MCF 10A (cell line): ENCODE measurements around the gene CCDC188. TPM values are rescaled to one million over a fixed set of nuclear protein-coding genes. Genes with fewer than 3 reads are reported as not detected.

Experiments
- BruUV-seq: library from RNA; stranded (reverse); fragments of 400-500 nt; replicated peaks from 2 replicates; lab custom pipeline; 2021; lab: Mats Ljungman, UMichigan
- CTCF ChIA-PET: fragments of 300-600 bp; sonication (Branson Sonifier 250); formaldehyde crosslinking; extraction: SDS; loops from one replicate; lab custom pipeline; 2021; ENCODE audit warnings: antibody characterized with exemption, inconsistent platforms; lab: Yijun Ruan, JAX
- POLR2A ChIA-PET: fragments of 300-600, 350-650 bp; sonication (Branson Sonifier 250); formaldehyde crosslinking; extraction: SDS; loops from one replicate; lab custom pipeline; 2020; ENCODE audit warnings: antibody characterized with exemption, inconsistent platforms; lab: Yijun Ruan, JAX
- DNase-seq: peaks from one replicate; pipeline ENCODE4 v3.0.0-alpha.2; 2018; ENCODE audit not compliant: unreplicated experiment
- H3K27ac Mint-ChIP-seq: one replicate; pipeline ENCODE4 v1.8.0; 2022; ENCODE audit warnings: mild to moderate bottlenecking, low read depth, mixed read lengths; ENCODE audit not compliant: unreplicated experiment
- H3K27me3 Mint-ChIP-seq: one replicate; pipeline ENCODE4 v1.8.0; 2022; ENCODE audit warnings: mixed read lengths; ENCODE audit not compliant: insufficient read depth, unreplicated experiment
- H3K36me3 Mint-ChIP-seq: one replicate; pipeline ENCODE4 v1.8.0; 2022; ENCODE audit warnings: mild to moderate bottlenecking, moderate library complexity, mixed read lengths; ENCODE audit not compliant: insufficient read depth, unreplicated experiment
- H3K4me1 Mint-ChIP-seq: one replicate; pipeline ENCODE4 v1.8.0; 2022; ENCODE audit warnings: mixed read lengths; ENCODE audit not compliant: insufficient read depth, unreplicated experiment
- H3K4me3 Mint-ChIP-seq: one replicate; pipeline ENCODE4 v1.8.0; 2022; ENCODE audit warnings: mild to moderate bottlenecking, moderate library complexity, mixed read lengths; ENCODE audit not compliant: unreplicated experiment
- H3K9me3 Mint-ChIP-seq: one replicate; pipeline ENCODE4 v1.8.0; 2022; ENCODE audit warnings: mixed read lengths; ENCODE audit not compliant: unreplicated experiment
- intact Hi-C: fragments of 100-400 bp; cut with micrococcal nuclease; formaldehyde crosslinking; loops from 2 replicates; pipeline ENCODE4 v1.14.1; 2022
- total RNA-seq: library from RNA; stranded (reverse); gene quantifications from 2 replicates; pipeline ENCODE4 v1.2.3, GENCODE V29; 2022
- TF ChIP-seq, protein P1 (sequence below): fragments of 200-600 bp; IDR thresholded peaks from one replicate; pipeline ENCODE4 v1.8.0; 2022; ENCODE audit warnings: antibody characterized with exemption, mild to moderate bottlenecking; ENCODE audit not compliant: unreplicated experiment

The CCDC188 gene
- total RNA-seq, 1 experiment from 2014 or later: 0.70 TPM

DNA sequence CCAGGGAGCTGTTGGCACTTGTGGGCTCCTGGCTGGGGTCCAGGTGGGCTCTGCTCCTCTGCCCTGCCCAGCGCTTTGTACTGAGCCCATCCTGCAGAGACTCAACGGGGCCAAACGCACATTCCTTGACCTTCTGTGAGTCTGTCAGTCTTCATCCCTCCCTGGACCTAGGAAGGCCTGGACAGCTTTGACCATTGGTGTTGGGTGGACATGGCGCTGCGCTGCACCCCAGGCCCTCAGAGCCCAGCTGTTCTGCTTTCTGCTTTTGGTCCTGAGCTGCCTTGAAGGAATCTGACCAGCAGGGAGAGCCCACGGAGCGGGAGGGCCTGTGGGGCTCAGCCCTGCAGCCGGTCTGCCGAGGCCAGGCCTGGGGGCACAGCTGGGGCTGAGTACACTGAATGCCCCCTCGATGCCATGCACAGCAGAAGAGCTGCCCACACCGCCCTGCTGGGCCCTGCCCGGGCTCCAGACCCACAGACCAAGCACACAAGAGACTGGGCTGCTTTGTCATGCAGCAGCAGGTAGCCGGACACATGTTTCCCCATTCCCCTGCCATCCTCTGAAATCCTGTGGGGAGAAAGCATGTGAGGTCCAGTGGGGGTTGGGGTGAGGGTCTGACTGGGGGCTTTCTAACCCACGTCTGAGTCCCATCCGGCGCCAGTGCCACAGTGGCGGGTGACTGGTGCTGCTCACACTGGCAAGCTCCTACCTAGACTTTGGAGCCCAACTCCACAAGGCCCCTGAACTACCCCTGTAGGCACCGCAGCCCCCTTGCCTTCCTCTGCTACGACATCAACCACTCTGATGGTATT lies 24.1 kb upstream of the CCDC188 start:
- peak; percentile 8 for DNase-seq
- intact Hi-C loops: no loop called here
- no peak overlapping the region for H3K4me3 Mint-ChIP-seq
- H3K27ac Mint-ChIP-seq: no peak overlapping the region
- no TSS peak for BruUV-seq
- H3K27me3 Mint-ChIP-seq: peaks cover 11% of the 10 kb centered on the region
- CTCF ChIA-PET: interaction anchor here (0.6 to 0.9 kb wide), 2 partner anchors 18 to 221 kb away, joined by 4 to 5 read pairs; no protein-coding TSS in a partner anchor
- TF ChIP-seq, protein P1, sequence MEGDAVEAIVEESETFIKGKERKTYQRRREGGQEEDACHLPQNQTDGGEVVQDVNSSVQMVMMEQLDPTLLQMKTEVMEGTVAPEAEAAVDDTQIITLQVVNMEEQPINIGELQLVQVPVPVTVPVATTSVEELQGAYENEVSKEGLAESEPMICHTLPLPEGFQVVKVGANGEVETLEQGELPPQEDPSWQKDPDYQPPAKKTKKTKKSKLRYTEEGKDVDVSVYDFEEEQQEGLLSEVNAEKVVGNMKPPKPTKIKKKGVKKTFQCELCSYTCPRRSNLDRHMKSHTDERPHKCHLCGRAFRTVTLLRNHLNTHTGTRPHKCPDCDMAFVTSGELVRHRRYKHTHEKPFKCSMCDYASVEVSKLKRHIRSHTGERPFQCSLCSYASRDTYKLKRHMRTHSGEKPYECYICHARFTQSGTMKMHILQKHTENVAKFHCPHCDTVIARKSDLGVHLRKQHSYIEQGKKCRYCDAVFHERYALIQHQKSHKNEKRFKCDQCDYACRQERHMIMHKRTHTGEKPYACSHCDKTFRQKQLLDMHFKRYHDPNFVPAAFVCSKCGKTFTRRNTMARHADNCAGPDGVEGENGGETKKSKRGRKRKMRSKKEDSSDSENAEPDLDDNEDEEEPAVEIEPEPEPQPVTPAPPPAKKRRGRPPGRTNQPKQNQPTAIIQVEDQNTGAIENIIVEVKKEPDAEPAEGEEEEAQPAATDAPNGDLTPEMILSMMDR: no peak
- POLR2A ChIA-PET: no interaction called here
- H3K4me1 Mint-ChIP-seq: no peaks in the 10 kb centered on the region
- no peaks in the 10 kb centered on the region for H3K36me3 Mint-ChIP-seq
- no peaks in the 10 kb centered on the region for H3K9me3 Mint-ChIP-seq

DNA sequence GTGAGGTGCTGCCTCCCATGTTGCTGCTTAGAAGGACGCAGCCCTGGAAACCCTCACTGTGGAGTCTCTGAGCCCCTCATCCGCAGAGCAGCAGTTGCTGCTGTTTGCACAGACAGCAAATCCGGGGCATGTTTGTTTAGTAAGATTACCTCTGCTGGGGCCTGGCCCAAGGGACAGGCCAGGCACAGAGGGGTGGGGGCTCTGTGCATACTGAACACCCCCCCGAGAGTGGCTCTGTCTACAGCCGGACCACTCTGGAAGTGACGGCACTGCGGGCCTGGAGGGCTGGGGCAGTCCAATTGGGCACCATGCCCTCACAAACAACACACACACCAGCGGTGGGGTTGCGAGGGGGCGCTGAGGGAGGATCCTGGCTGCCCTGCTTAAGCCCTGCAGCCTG lies 22.9 kb upstream of the CCDC188 start:
- no peak overlapping the region for H3K4me3 Mint-ChIP-seq
- peaks cover 11% of the 10 kb centered on the region for H3K27me3 Mint-ChIP-seq
- ChIA-PET POLR2A (no interaction called here), CTCF (no interaction called here)
- no TSS peak for BruUV-seq
- no peak for DNase-seq
- no peaks in the 10 kb centered on the region for H3K9me3 Mint-ChIP-seq
- no peaks in the 10 kb centered on the region for H3K36me3 Mint-ChIP-seq
- TF ChIP-seq, protein P1: no peak
- intact Hi-C loops: no loop called here
- H3K4me1 Mint-ChIP-seq: no peaks in the 10 kb centered on the region
- H3K27ac Mint-ChIP-seq: no peak overlapping the region

DNA sequence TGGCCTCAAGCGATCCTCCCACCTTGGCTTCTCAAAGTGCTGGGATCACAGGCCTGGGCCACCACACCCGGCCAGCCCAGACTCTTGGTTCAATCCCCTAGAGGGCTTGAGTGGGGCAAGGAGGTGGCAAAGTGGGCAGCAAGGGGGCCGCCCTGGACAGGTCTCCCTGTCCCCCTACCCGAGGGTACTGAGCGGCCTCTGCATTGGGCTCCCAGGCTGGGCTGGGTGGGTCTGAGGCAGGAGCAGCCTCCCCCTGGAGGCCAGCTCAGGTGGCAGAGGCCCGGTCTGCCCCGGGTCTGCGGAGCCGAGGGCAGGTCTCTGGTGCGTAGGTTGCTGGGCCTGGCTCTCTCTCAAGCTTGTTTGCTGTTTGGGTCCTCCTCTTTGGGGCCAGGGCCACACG lies 22.4 kb upstream of the CCDC188 start:
- H3K27me3 Mint-ChIP-seq: peaks cover 11% of the 10 kb centered on the region
- no peaks in the 10 kb centered on the region for H3K36me3 Mint-ChIP-seq
- TF ChIP-seq, protein P1: no peak
- BruUV-seq: no TSS peak
- POLR2A ChIA-PET: no interaction called here
- no peaks in the 10 kb centered on the region for H3K9me3 Mint-ChIP-seq
- no peak for DNase-seq
- no peaks in the 10 kb centered on the region for H3K4me1 Mint-ChIP-seq
- no peak overlapping the region for H3K27ac Mint-ChIP-seq
- CTCF ChIA-PET: no interaction called here
- intact Hi-C loops: no loop called here
- no peak overlapping the region for H3K4me3 Mint-ChIP-seq

DNA sequence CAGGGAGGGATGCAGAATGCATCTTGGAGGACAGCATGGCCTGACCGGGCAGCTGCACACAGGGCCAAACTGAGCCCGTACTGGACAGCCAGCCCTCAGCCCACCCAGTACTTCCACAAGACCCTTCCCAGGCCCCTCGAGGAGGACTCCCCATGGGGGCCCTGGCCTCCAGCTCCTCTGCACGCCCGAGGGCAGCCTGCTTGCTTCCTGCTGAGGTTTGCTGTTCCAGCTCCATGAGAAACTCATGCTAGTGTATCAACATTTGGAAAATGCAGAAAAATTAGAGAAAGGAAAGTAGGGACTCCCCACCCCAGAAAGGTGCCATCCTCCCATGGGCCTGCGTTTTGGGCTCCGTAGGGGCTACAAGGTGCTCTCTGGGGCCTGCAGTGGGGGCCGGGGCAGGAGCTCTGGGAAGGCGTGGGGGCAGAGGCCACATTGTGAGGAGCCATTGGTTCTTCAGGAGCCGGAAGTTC lies 21.3 kb upstream of the CCDC188 start:
- Mint-ChIP-seq H3K9me3 (no peaks in the 10 kb centered on the region), H3K27ac (no peak overlapping the region), H3K27me3 (peaks cover 11% of the 10 kb centered on the region), H3K36me3 (no peaks in the 10 kb centered on the region), H3K4me1 (no peaks in the 10 kb centered on the region), H3K4me3 (no peak overlapping the region)
- BruUV-seq: no TSS peak
- TF ChIP-seq, protein P1: no peak
- intact Hi-C loops: no loop called here
- ChIA-PET CTCF (interaction anchor here (0.6 kb wide), 1 partner anchor 119 kb away, joined by 3 read pairs; no protein-coding TSS in a partner anchor), POLR2A (no interaction called here)
- DNase-seq: no peak
